ENCODE measurements around the gene SLC1A2. TPM values are rescaled to one million over a fixed set of nuclear protein-coding genes. Genes with fewer than 3 reads are reported as not detected.

Gene SLC1A2
- total RNA-seq, 1 donor from 2014 or later = 0.25 TPM

- FAIRE-seq (no peak), DNase-seq (ENCODE audit: low read depth) (peak; percentile 87)
- peak overlapping the region; percentile 35 for H3K27ac ChIP-seq (ENCODE audit: low read depth, low read length)
- H3K4me1 ChIP-seq (ENCODE audit: insufficient read depth, low read length) = peaks cover 18% of the 10 kb centered on the region
- Mint-ChIP-seq H3K27ac (ENCODE audit: unreplicated experiment) (peak overlapping the region; percentile 83), H3K36me3 (ENCODE audit: low read depth, unreplicated experiment) (peaks cover under 1% of the 10 kb centered on the region), H3K9me3 (ENCODE audit: unreplicated experiment) (peaks cover 4% of the 10 kb centered on the region), H3K4me3 (ENCODE audit: unreplicated experiment) (no peak overlapping the region), H3K4me1 (ENCODE audit: low read depth, unreplicated experiment) (peaks cover 8% of the 10 kb centered on the region), H3K27me3 (ENCODE audit: low read depth, unreplicated experiment) (peaks cover 4% of the 10 kb centered on the region)
- no peak overlapping the region for H2AFZ ChIP-seq (ENCODE audit: low read depth, low read length)
- H3K79me2 ChIP-seq (ENCODE audit: insufficient read depth, low read length) = no peaks in the 10 kb centered on the region
- H4K20me1 ChIP-seq (ENCODE audit: insufficient read depth, low read length) = no peaks in the 10 kb centered on the region
- H3K27me3 ChIP-seq (ENCODE audit: insufficient read depth, low read length) = no peaks in the 10 kb centered on the region
- H3K9me3 ChIP-seq (ENCODE audit: insufficient read depth, low read depth, low read length) = no peaks in the 10 kb centered on the region
- peak overlapping the region; percentile 16 for H3K4me2 ChIP-seq (ENCODE audit: low read length)
- no peak overlapping the region for H3K4me3 ChIP-seq (ENCODE audit: insufficient read depth, low read depth, low read length)
- H3K9ac ChIP-seq (ENCODE audit: low read length) = no peak overlapping the region
- TF ChIP-seq EZH2 (IDR thresholded peaks at IDR 0.05; ENCODE audit: insufficient read depth, low read length) (no peak), CTCF (IDR thresholded peaks at IDR 0.05; ENCODE audit: insufficient read depth, low read depth, low read length) (no peak)
- H3K36me3 ChIP-seq (ENCODE audit: insufficient read depth, low read length) = peaks cover 6% of the 10 kb centered on the region
Observed at GRCh38 chr11:35235936-35236666, 183.3 kb downstream of the SLC1A2 start.

DNA sequence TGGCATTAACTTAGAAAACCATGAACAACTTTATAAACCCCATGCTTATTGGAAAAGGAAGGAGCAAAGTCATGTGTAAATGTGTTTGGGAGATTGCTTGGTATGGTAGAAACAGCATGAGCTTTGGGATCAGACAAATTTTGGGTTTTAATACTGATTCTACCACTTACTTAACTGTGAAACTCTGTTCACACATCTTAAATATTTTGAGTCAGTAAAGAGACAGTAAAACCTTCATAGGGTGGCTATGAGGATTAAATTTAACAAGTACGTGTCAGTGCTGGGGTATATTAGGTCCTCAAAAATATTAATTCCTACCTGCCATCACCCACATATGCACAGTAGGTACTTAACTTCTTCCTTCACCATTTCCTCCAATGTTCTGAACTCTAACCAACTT lies 183.9 kb downstream of the SLC1A2 start:
- Mint-ChIP-seq H3K27me3 (ENCODE audit: low read depth, unreplicated experiment) (peaks cover 2% of the 10 kb centered on the region), H3K4me1 (ENCODE audit: low read depth, unreplicated experiment) (peaks cover 8% of the 10 kb centered on the region), H3K36me3 (ENCODE audit: low read depth, unreplicated experiment) (peaks cover 3% of the 10 kb centered on the region), H3K4me3 (ENCODE audit: unreplicated experiment) (no peak overlapping the region), H3K27ac (ENCODE audit: unreplicated experiment) (no peak overlapping the region), H3K9me3 (ENCODE audit: unreplicated experiment) (peaks cover 4% of the 10 kb centered on the region)
- Histone ChIP-seq H2AFZ (ENCODE audit: low read depth, low read length) (no peak overlapping the region), H3K9me3 (ENCODE audit: insufficient read depth, low read depth, low read length) (no peaks in the 10 kb centered on the region), H3K4me3 (ENCODE audit: insufficient read depth, low read depth, low read length) (no peak overlapping the region), H3K9ac (ENCODE audit: low read length) (no peak overlapping the region), H3K79me2 (ENCODE audit: insufficient read depth, low read length) (no peaks in the 10 kb centered on the region), H3K4me1 (ENCODE audit: insufficient read depth, low read length) (peaks cover 18% of the 10 kb centered on the region), H4K20me1 (ENCODE audit: insufficient read depth, low read length) (no peaks in the 10 kb centered on the region), H3K27me3 (ENCODE audit: insufficient read depth, low read length) (no peaks in the 10 kb centered on the region), H3K4me2 (ENCODE audit: low read length) (peak overlapping the region; percentile 16), H3K27ac (ENCODE audit: low read depth, low read length) (no peak overlapping the region), H3K36me3 (ENCODE audit: insufficient read depth, low read length) (peaks cover 12% of the 10 kb centered on the region)
- no peak for TF ChIP-seq EZH2 (IDR thresholded peaks at IDR 0.05; ENCODE audit: insufficient read depth, low read length)
- no peak for DNase-seq (ENCODE audit: low read depth)
- FAIRE-seq = no peak

DNA sequence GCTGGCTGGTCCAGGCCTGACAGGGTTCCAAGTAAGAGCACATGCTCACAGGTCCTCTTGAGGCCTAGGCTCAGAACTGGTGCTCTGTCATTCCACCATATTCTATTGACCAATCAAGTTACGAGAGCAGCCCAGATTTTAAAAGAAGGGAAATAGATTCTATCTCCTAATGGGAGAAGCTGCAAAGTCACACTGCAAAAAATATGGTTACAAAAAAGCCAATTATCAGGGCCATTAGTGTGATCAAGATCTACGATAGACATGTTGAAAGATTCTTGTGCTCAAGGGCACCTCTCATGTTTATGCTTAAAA lies 184.2 kb downstream of the SLC1A2 start:
- TF ChIP-seq EZH2 (IDR thresholded peaks at IDR 0.05; ENCODE audit: insufficient read depth, low read length) (no peak), CTCF (IDR thresholded peaks at IDR 0.05; ENCODE audit: insufficient read depth, low read depth, low read length) (no peak)
- H3K9ac ChIP-seq (ENCODE audit: low read length) = no peak overlapping the region
- H3K4me1 ChIP-seq (ENCODE audit: insufficient read depth, low read length) = peaks cover 18% of the 10 kb centered on the region
- Mint-ChIP-seq H3K9me3 (ENCODE audit: unreplicated experiment) (peaks cover 4% of the 10 kb centered on the region), H3K27ac (ENCODE audit: unreplicated experiment) (no peak overlapping the region), H3K4me3 (ENCODE audit: unreplicated experiment) (no peak overlapping the region), H3K4me1 (ENCODE audit: low read depth, unreplicated experiment) (peaks cover 8% of the 10 kb centered on the region), H3K27me3 (ENCODE audit: low read depth, unreplicated experiment) (peaks cover 1% of the 10 kb centered on the region), H3K36me3 (ENCODE audit: low read depth, unreplicated experiment) (peaks cover 3% of the 10 kb centered on the region)
- peaks cover 16% of the 10 kb centered on the region for H3K36me3 ChIP-seq (ENCODE audit: insufficient read depth, low read length)
- H3K27me3 ChIP-seq (ENCODE audit: insufficient read depth, low read length) = no peaks in the 10 kb centered on the region
- H3K9me3 ChIP-seq (ENCODE audit: insufficient read depth, low read depth, low read length) = no peaks in the 10 kb centered on the region
- H3K27ac ChIP-seq (ENCODE audit: low read depth, low read length) = no peak overlapping the region
- no peaks in the 10 kb centered on the region for H3K79me2 ChIP-seq (ENCODE audit: insufficient read depth, low read length)
- FAIRE-seq = no peak
- H3K4me3 ChIP-seq (ENCODE audit: insufficient read depth, low read depth, low read length) = no peak overlapping the region
- no peak overlapping the region for H3K4me2 ChIP-seq (ENCODE audit: low read length)
- no peak for DNase-seq (ENCODE audit: low read depth)
- H2AFZ ChIP-seq (ENCODE audit: low read depth, low read length) = no peak overlapping the region
- H4K20me1 ChIP-seq (ENCODE audit: insufficient read depth, low read length) = no peaks in the 10 kb centered on the region
